HEK293 (cell line): Measurements from ENCODE around the gene PI4KA.

Experiments
- CTCF ChIA-PET: fragments of 350-600 bp; formaldehyde crosslinking; extraction: SDS; loops from one replicate; lab custom pipeline; 2021; ENCODE audit warnings: antibody characterized with exemption; lab: Yijun Ruan, JAX
- POLR2A ChIA-PET: fragments of 300-600 bp; formaldehyde crosslinking; extraction: SDS; loops from one replicate; lab custom pipeline; 2020; ENCODE audit warnings: antibody characterized with exemption, inconsistent platforms; lab: Yijun Ruan, JAX
- H3K27ac ChIP-seq: fragments of 200-500 bp; sonication (Bioruptor generic); 2 replicates; pipeline ENCODE4 v1.5.1; 2014; ENCODE audit warnings: low read depth, low read length, control low read depth, inconsistent platforms; ENCODE audit errors: extremely low read depth
- H3K36me3 ChIP-seq, 2 experiments: fragments of 200-500 bp in 1 of 2; sonication (Bioruptor generic) in 1 of 2; 1 replicate in 1 of 2; 2 replicates in 1 of 2; pipeline ENCODE4 v1.5.1; 2014 to 2017; ENCODE audit warnings: inconsistent platforms in 2 of 2, low read length in 2 of 2; ENCODE audit not compliant: control insufficient read depth in 2 of 2, insufficient read depth in 1 of 2
- H3K4me1 ChIP-seq: fragments of 200-500 bp; sonication (Bioruptor generic); 2 replicates; pipeline ENCODE4 v1.5.1; 2014; ENCODE audit warnings: mild to moderate bottlenecking, low read length, inconsistent platforms; ENCODE audit not compliant: control insufficient read depth, insufficient read depth
- H3K4me3 ChIP-seq: 2 replicates; pipeline ENCODE4 v1.5.1; 2011; ENCODE audit warnings: low read depth, mild to moderate bottlenecking, control low read depth, low read length, moderate library complexity
- H3K9me3 ChIP-seq: fragments of 200-500 bp; sonication (Bioruptor generic); 2 replicates; pipeline ENCODE4 v1.5.1; 2014; ENCODE audit warnings: low read depth, low read length, inconsistent platforms; ENCODE audit not compliant: control insufficient read depth, insufficient read depth
- ATF2 ChIP-seq: fragments of 450-650 bp; formaldehyde crosslinking; IDR thresholded peaks from 2 replicates; pipeline ENCODE4 v1.5.1; 2016; ENCODE audit warnings: missing biosample characterization, missing genetic modification characterization, low read depth
- CTCF ChIP-seq: fragments of 450-650 bp; formaldehyde crosslinking; IDR thresholded peaks from 2 replicates; pipeline ENCODE4 v1.5.1; 2016; ENCODE audit warnings: missing biosample characterization, missing genetic modification characterization
- GFI1B ChIP-seq: fragments of 450-650 bp; formaldehyde crosslinking; IDR thresholded peaks from 2 replicates; pipeline ENCODE4 v1.5.1; 2016; ENCODE audit warnings: missing biosample characterization, missing genetic modification characterization
- GLI4 ChIP-seq: fragments of 450-650 bp; formaldehyde crosslinking; IDR thresholded peaks from 2 replicates; pipeline ENCODE4 v1.5.1; 2016; ENCODE audit warnings: missing biosample characterization, missing genetic modification characterization
- MZF1 ChIP-seq: fragments of 450-650 bp; formaldehyde crosslinking; IDR thresholded peaks from 2 replicates; pipeline ENCODE4 v1.5.1; 2017; ENCODE audit warnings: missing biosample characterization, missing genetic modification characterization, borderline replicate concordance
- PRDM4 ChIP-seq: fragments of 450-650 bp; formaldehyde crosslinking; IDR thresholded peaks from 2 replicates; pipeline ENCODE4 v1.5.1; 2017; ENCODE audit warnings: missing biosample characterization, missing genetic modification characterization
- SCRT2 ChIP-seq: fragments of 450-650 bp; formaldehyde crosslinking; IDR thresholded peaks from 2 replicates; pipeline ENCODE4 v1.5.1; 2016; ENCODE audit warnings: missing biosample characterization, missing genetic modification characterization
- SP2 ChIP-seq: fragments of 450-650 bp; formaldehyde crosslinking; IDR thresholded peaks from 2 replicates; pipeline ENCODE4 v1.5.1; 2016; ENCODE audit warnings: missing biosample characterization, missing genetic modification characterization
- TCF7L2 ChIP-seq: IDR thresholded peaks from 2 replicates; pipeline ENCODE4 v1.6.1; 2011; ENCODE audit warnings: low read depth, mild to moderate bottlenecking, inconsistent platforms, low read length, moderate library complexity, borderline replicate concordance
- TRIM28 ChIP-seq: IDR thresholded peaks from 2 replicates; pipeline ENCODE4 v1.6.1; 2011; ENCODE audit warnings: low read length, control low read depth, borderline replicate concordance
- YY1 ChIP-seq: fragments of 450-650 bp; formaldehyde crosslinking; IDR thresholded peaks from 2 replicates; pipeline ENCODE4 v1.5.1; 2018; ENCODE audit warnings: missing biosample characterization, missing genetic modification characterization
- ZBTB11 ChIP-seq: fragments of 450-650 bp; formaldehyde crosslinking; conservative IDR thresholded peaks from 2 replicates; pipeline ENCODE4 v1.5.1; 2016; ENCODE audit warnings: low read depth, missing biosample characterization, missing genetic modification characterization
- ZBTB6 ChIP-seq: fragments of 450-650 bp; formaldehyde crosslinking; IDR thresholded peaks from 2 replicates; pipeline ENCODE4 v1.5.1; 2017; ENCODE audit warnings: missing biosample characterization, missing genetic modification characterization
- ZBTB7A ChIP-seq: fragments of 450-650 bp; formaldehyde crosslinking; IDR thresholded peaks from 2 replicates; pipeline ENCODE4 v1.5.1; 2016; ENCODE audit warnings: low read depth, missing biosample characterization, missing genetic modification characterization
- ZNF184 ChIP-seq: fragments of 450-650 bp; IDR thresholded peaks from 2 replicates; pipeline ENCODE4 v1.5.1; 2018; ENCODE audit warnings: missing biosample characterization, mild to moderate bottlenecking, missing genetic modification characterization
- ZNF202 ChIP-seq: fragments of 450-650 bp; formaldehyde crosslinking; IDR thresholded peaks from 2 replicates; pipeline ENCODE4 v1.5.1; 2016; ENCODE audit warnings: missing biosample characterization, missing genetic modification characterization, borderline replicate concordance
- ZNF24 ChIP-seq: fragments of 450-650 bp; formaldehyde crosslinking; IDR thresholded peaks from 2 replicates; pipeline ENCODE4 v1.5.1; 2016; ENCODE audit warnings: missing biosample characterization, missing genetic modification characterization
- ZNF416 ChIP-seq: fragments of 450-650 bp; formaldehyde crosslinking; IDR thresholded peaks from 2 replicates; pipeline ENCODE4 v1.5.1; 2016; ENCODE audit warnings: missing biosample characterization, missing genetic modification characterization
- ZNF560 ChIP-seq: fragments of 450-650 bp; formaldehyde crosslinking; IDR thresholded peaks from 2 replicates; pipeline ENCODE4 v1.5.1; 2017; ENCODE audit warnings: missing biosample characterization, missing genetic modification characterization, borderline replicate concordance
- ZNF585B ChIP-seq: fragments of 450-650 bp; formaldehyde crosslinking; IDR thresholded peaks from 2 replicates; pipeline ENCODE4 v1.5.1; 2016; ENCODE audit warnings: missing biosample characterization, missing genetic modification characterization
- ZNF623 ChIP-seq: fragments of 450-650 bp; formaldehyde crosslinking; IDR thresholded peaks from 2 replicates; pipeline ENCODE4 v1.5.1; 2016; ENCODE audit warnings: missing biosample characterization, missing genetic modification characterization
- ZNF677 ChIP-seq: fragments of 450-650 bp; IDR thresholded peaks from 2 replicates; pipeline ENCODE4 v1.5.0; 2018; ENCODE audit warnings: missing biosample characterization, mild to moderate bottlenecking, missing genetic modification characterization, moderate library complexity
- ZNF701 ChIP-seq: fragments of 450-650 bp; formaldehyde crosslinking; IDR thresholded peaks from 2 replicates; pipeline ENCODE4 v1.5.1; 2016; ENCODE audit warnings: missing biosample characterization, missing genetic modification characterization
- ZNF792 ChIP-seq: fragments of 450-650 bp; formaldehyde crosslinking; IDR thresholded peaks from 2 replicates; pipeline ENCODE4 v1.5.1; 2016; ENCODE audit warnings: missing biosample characterization, missing genetic modification characterization
- ZNF830 ChIP-seq: fragments of 450-650 bp; IDR thresholded peaks from 2 replicates; pipeline ENCODE4 v1.5.0; 2018; ENCODE audit warnings: missing biosample characterization, missing genetic modification characterization, low read depth, mild to moderate bottlenecking, moderate library complexity
- ZNF843 ChIP-seq: fragments of 450-650 bp; formaldehyde crosslinking; IDR thresholded peaks from 2 replicates; pipeline ENCODE4 v1.5.1; 2016; ENCODE audit warnings: missing biosample characterization, missing genetic modification characterization
- ZSCAN16 ChIP-seq: fragments of 450-650 bp; formaldehyde crosslinking; IDR thresholded peaks from 2 replicates; pipeline ENCODE4 v1.5.1; 2016; ENCODE audit warnings: missing biosample characterization, missing genetic modification characterization

PI4KA gene

GRCh38 chr22:20877715-20878114 is 19.1 kb upstream of the PI4KA start:
- Histone ChIP-seq H3K36me3 (peaks cover 0 to 65% of the 10 kb centered on the region in 2 experiments; a peak in 2 of 3 replicates), H3K27ac (no peak overlapping the region), H3K4me1 (no peaks in the 10 kb centered on the region), H3K9me3 (no peaks in the 10 kb centered on the region), H3K4me3 (no peak overlapping the region)
- POLR2A ChIA-PET, result interaction anchor here (0.6 to 0.9 kb wide), 2 partner anchors 14 to 19 kb away, joined by 3 to 4 read pairs; no protein-coding TSS in a partner anchor
- CTCF ChIA-PET, result interaction anchor here (0.6 to 4.5 kb wide), 2 partner anchors 8 to 12 kb away, joined by 3 to 25 read pairs; no protein-coding TSS in a partner anchor
- TF ChIP-seq ZNF416 (tag by site-specific recombination), result no peak
- no peak for TF ChIP-seq ZNF792 (tag by site-specific recombination)
- no peak for TF ChIP-seq TCF7L2
- no peak for TF ChIP-seq CTCF (tag by site-specific recombination)
- no peak for TF ChIP-seq SP2 (tag by site-specific recombination)
- no peak for TF ChIP-seq ZSCAN16 (tag by site-specific recombination)
- TF ChIP-seq ZNF24 (tag by site-specific recombination), result no peak
- TF ChIP-seq ZNF560 (tag by site-specific recombination), result no peak
- no peak for TF ChIP-seq ZNF677 (tag by site-specific recombination)
- TF ChIP-seq MZF1, result no peak
- TF ChIP-seq ZBTB11, result no peak
- TF ChIP-seq ZNF843 (tag by site-specific recombination), result no peak
- TF ChIP-seq SCRT2 (tag by site-specific recombination), result no peak

GRCh38 chr22:20875296-20875695 is 16.7 kb upstream of the PI4KA start:
- no peaks in the 10 kb centered on the region for H3K9me3 ChIP-seq
- CTCF ChIA-PET, result interaction anchor here (0.5 to 4.5 kb wide), 4 partner anchors 10 to 135 kb away, joined by 4 to 25 read pairs (median 4); no protein-coding TSS in a partner anchor
- POLR2A ChIA-PET, result no interaction called here
- no peak overlapping the region for H3K27ac ChIP-seq
- H3K4me1 ChIP-seq, result no peaks in the 10 kb centered on the region
- H3K4me3 ChIP-seq, result no peak overlapping the region
- peaks cover 5 to 52% of the 10 kb centered on the region in 2 experiments; a peak in 2 of 3 replicates for H3K36me3 ChIP-seq
- TF ChIP-seq YY1 (tag by site-specific recombination) (no peak), ZBTB7A (tag by site-specific recombination) (no peak), ZNF202 (tag by site-specific recombination) (no peak), ZNF184 (tag by site-specific recombination) (no peak), GLI4 (tag by site-specific recombination) (no peak), ZNF623 (tag by site-specific recombination) (no peak), ZBTB6 (no peak), GFI1B (tag by site-specific recombination) (no peak), PRDM4 (tag by site-specific recombination) (no peak), ATF2 (no peak), ZNF701 (tag by site-specific recombination) (no peak), ZNF830 (no peak), ZNF585B (tag by site-specific recombination) (no peak), ZNF677 (tag by site-specific recombination) (no peak), TRIM28 (no peak)
